KBM-7 (cell line): Measurements from ENCODE around the gene LBP.

ENCODE experiments used
- DNase-seq: peaks from one replicate; pipeline ENCODE4 v3.0.0-alpha.2; 2015
- in situ Hi-C: fragments of 300-500 bp; cut with MboI; formaldehyde crosslinking; loops from 2 replicates; pipeline ENCODE4 v1.14.3; 2020; ENCODE audit warnings: low sequenced_read_pairs, low pct_unique_long_range_greater_than_20kb, mixed read lengths

The LBP gene

GRCh38 chr20:38343311-38344106 lies 2.8 kb upstream of the LBP start:
- DNase-seq, result no peak
- in situ Hi-C loops, result no loop called here

GRCh38 chr20:38344107-38344701 lies 2.1 kb upstream of the LBP start:
- in situ Hi-C loops, result no loop called here
- no peak for DNase-seq

GRCh38 chr20:38345643-38346042 lies 639 bp upstream of the LBP start:
- in situ Hi-C loops, result no loop called here
- DNase-seq, result no peak

- in situ Hi-C loops, result no loop called here
- no peak for DNase-seq
These were observed 459 bp downstream of the LBP start for GRCh38 chr20:38346741-38347140.

GRCh38 chr20:38349856-38350255 lies 3.6 kb downstream of the LBP start:
- in situ Hi-C loops, result no loop called here
- DNase-seq, result no peak

- in situ Hi-C loops, result no loop called here
- no peak for DNase-seq
These were observed 4.8 kb downstream of the LBP start for GRCh38 chr20:38350879-38351775.

GRCh38 chr20:38353316-38353715 lies 7.0 kb downstream of the LBP start:
- in situ Hi-C loops, result no loop called here
- peak; percentile 63 for DNase-seq

- DNase-seq, result no peak
- in situ Hi-C loops, result no loop called here
These were observed 7.9 kb downstream of the LBP start for GRCh38 chr20:38354227-38354626.

- no peak for DNase-seq
- in situ Hi-C loops, result no loop called here
These were observed 9.1 kb downstream of the LBP start for GRCh38 chr20:38355161-38356012.

GRCh38 chr20:38357653-38358207 lies 11.4 kb downstream of the LBP start:
- peak; percentile 91 for DNase-seq
- in situ Hi-C loops, result no loop called here

- in situ Hi-C loops, result no loop called here
- DNase-seq, result no peak
These were observed 12.3 kb downstream of the LBP start for GRCh38 chr20:38358556-38358955.

GRCh38 chr20:38363004-38363747 lies 16.9 kb downstream of the LBP start:
- in situ Hi-C loops, result no loop called here
- no peak for DNase-seq

GRCh38 chr20:38369389-38369788 lies 23.1 kb downstream of the LBP start:
- in situ Hi-C loops, result no loop called here
- peak; percentile 51 for DNase-seq

- in situ Hi-C loops, result no loop called here
- no peak for DNase-seq
These were observed 26.5 kb downstream of the LBP start for GRCh38 chr20:38372806-38373205.

- in situ Hi-C loops, result no loop called here
- no peak for DNase-seq
These were observed 27.1 kb downstream of the LBP start for GRCh38 chr20:38373231-38373867.

GRCh38 chr20:38373898-38374297 lies 27.6 kb downstream of the LBP start:
- no peak for DNase-seq
- in situ Hi-C loops, result no loop called here

GRCh38 chr20:38377039-38377685 lies 30.9 kb downstream of the LBP start:
- in situ Hi-C loops, result no loop called here
- no peak for DNase-seq
